Subcutaneous adipose tissue (tissue), 4 donors: Measurements from ENCODE around the gene RALA. TPM values are rescaled to one million over a fixed set of nuclear protein-coding genes. Genes with fewer than 3 reads are reported as not detected.

Experiments used
- total RNA-seq, 4 donors: library from RNA; depleted of rRNA; stranded (reverse); fragments of >200 nt; gene quantifications; one replicate each; pipeline ENCODE4 v1.1.0, GENCODE V29; 2016
- TF ChIP-seq, protein P1 (sequence below): fragments of 450-650 bp; IDR thresholded peaks from one replicate; pipeline ENCODE4 v1.5.1; 2016; ENCODE audit warnings: low read depth, mild to moderate bottlenecking, control low read depth, antibody characterized with exemption, moderate library complexity

RALA gene
- total RNA-seq, 4 donors from 2014 or later, result 22.5 to 32.1 (median 28.7) TPM

DNA sequence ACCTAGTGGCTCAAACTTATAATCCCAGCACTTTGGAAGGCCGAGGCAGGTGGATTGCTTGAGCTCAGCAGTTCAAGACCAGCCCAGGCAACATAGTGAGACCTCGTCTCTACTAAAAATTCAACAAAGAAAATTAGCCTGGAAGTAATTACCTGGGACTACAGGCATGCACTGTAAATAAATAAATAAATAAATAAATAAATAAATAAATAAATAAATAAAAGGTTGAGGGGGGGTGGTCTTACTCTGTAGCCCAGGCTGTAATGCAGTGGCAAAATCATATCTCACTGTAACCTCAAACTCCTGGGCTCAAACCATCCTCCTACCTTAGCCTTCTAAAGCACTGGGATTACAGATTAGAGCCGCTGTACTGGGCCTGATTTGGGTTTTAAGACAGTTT lies 50.5 kb downstream of the RALA start:
- TF ChIP-seq, protein P1, sequence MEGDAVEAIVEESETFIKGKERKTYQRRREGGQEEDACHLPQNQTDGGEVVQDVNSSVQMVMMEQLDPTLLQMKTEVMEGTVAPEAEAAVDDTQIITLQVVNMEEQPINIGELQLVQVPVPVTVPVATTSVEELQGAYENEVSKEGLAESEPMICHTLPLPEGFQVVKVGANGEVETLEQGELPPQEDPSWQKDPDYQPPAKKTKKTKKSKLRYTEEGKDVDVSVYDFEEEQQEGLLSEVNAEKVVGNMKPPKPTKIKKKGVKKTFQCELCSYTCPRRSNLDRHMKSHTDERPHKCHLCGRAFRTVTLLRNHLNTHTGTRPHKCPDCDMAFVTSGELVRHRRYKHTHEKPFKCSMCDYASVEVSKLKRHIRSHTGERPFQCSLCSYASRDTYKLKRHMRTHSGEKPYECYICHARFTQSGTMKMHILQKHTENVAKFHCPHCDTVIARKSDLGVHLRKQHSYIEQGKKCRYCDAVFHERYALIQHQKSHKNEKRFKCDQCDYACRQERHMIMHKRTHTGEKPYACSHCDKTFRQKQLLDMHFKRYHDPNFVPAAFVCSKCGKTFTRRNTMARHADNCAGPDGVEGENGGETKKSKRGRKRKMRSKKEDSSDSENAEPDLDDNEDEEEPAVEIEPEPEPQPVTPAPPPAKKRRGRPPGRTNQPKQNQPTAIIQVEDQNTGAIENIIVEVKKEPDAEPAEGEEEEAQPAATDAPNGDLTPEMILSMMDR, result no peak

DNA sequence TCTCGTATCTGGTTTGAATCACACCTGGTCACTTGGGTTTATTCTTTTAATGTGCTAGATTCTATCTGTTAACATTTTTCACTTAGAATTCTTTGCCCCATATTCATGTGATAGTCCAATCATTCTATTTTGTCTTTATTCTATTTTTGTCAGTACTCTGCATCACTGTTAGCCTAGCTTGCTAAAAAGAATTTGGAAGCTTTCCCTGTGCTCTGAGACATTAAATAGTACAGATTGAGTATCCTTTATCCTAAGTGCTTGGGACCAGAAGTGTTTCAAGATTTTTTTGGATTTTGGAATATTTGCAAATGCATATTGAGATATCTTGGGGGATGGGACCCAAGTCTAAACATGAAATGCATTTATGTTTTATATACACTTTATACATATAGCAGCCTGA lies 51.0 kb downstream of the RALA start:
- TF ChIP-seq, protein P1, result no peak

DNA sequence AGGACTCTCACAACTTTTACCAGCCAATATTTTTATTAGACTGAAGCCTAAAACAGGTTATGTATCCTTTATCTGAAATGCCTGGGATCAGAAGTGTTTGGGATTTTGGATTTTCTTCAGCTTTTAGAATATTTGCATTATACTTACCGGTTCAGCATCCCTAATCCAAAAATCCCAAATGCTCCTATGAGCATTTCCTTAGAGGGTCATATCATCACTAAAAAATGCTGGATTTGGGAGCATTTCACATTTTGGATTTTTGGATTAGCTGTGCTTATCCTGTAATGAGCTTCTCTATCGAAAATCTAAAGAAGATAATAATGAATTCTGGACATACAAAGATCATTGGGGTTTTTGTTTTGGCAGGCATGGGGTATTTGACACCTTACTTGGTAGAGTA lies 53.0 kb downstream of the RALA start:
- TF ChIP-seq, protein P1, result no peak

DNA sequence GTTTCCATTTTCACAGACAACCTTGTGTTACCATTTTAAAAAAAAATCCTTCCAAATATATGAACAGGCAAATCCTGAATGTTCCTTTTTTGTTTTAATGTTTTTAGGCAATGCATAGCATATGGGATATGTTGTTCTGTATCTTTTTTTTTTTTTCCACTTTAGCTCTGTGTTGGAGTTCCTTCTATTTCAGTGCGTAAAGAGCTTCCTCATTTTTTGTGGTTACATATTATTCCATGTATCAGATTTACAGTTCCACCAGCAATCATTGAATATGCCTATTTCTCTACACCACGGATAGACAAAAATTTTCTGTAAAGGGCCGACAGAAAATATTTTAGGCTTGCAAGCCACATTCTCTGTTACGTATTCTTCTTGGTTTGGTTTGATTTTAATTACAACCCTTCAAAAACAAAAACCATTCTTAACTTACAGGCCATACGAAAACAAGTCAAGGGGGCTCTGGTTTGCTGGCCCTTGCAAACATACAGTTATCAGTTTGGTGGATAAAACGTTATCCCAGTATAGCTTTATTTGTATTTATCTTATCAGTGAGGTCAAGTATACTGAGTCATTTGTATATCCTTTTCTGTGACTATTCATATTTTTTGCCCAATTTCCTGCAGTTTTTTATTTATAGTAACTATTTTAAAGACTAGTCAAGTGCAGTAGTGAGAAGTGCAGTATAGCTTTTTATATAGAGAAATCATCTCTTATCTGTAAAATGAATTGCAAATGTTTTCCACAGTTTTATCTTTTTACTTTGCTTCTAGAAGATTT lies 55.7 kb downstream of the RALA start:
- TF ChIP-seq, protein P1, result no peak

DNA sequence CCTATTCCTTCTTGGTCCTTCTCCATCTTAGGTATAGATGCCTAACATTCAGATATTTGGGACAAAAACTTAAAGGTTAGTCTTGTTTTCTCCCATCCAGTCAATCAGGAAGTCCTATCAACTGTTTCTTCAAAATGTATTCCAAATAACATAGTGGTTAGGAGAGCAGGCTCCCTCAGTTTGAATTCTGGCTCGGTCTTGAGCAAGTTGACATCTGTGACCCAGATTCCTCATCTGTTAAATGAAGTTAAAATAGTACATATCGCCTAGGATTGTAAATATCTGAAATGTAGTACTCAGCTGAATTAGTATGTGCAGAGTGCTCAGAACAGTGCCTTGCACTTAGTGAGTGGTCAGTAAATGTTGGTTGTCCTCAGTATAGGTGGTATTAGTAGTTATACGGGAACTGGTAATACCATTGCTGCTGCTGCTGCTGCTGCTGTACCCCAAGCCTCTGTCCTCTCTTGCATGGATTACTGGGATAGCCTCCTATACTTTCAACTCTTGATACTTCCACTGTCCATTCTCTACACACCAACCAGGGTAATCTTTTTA lies 58.6 kb downstream of the RALA start:
- TF ChIP-seq, protein P1, result no peak

DNA sequence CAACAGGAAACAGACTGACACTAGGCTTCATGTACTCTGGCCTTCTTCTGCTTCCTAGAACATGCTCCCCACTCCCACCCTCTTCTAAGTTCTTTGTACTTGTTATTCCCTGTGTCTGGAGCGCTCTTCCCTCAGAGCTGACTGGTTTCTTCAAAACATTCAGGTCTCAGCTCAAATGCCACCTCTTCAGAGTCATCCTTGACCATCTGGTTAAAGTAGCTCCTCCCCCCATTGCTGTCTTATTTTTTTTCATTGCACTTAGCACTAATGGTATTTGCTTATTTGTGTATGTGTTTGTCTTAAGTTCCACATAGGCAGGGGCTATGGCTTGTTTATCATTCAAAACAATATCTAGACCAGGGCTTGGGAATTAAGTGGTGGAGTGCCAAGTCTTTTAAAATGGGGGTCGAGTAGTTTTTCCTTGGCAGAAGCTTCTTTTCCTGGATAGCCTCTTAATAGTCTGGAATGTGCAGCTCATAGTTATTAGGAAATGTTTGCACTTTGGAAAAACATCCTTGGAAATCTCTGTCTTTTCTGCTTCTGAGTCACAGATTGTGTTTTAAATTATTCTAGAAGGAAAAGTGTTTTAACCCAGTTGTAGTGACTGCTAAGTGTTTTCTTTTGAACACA lies 60.0 kb downstream of the RALA start:
- TF ChIP-seq, protein P1, result no peak

DNA sequence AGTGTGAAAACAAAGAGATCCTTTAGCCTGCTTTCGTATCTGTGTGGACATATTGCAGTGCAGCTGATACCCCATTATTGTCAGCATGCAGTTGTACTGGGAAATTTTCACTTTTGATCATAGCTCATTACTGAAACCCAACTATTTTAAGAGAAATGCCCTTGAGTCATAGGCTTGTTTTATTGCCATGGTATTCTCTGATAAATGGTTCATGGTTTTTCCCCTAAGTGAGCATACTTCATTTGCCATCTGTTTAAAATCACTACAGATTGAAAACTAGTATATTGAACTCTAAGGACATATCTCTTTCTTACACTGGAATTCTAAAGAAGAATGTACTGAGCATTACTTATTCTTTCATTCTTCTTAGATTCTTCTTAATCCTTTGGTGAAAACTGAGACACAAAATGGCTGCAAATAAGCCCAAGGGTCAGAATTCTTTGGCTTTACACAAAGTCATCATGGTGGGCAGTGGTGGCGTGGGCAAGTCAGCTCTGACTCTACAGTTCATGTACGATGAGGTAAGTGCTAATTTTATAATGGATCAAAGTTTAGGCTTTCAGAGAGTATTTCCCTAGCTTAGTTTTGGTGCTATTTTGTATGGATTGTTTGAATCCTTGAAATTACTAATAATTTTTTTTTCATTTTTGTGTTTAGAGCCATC lies 63.0 kb downstream of the RALA start:
- TF ChIP-seq, protein P1, result no peak
